Inferior parietal cortex (tissue), 1 donor: ENCODE data around the gene MICU2.
"Not testable (repeated sequence)": the region's sequence is repeated elsewhere in the genome, so short reads cannot be mapped to it uniquely, and the experiment has no call there.

Experiments
- DNase-seq: peaks from one replicate; pipeline ENCODE4 v3.0.0-alpha.2; 2016; ENCODE audit errors: extremely low spot score

Gene MICU2

GRCh38 chr13:21594715-21595545, 9.0 kb downstream of the MICU2 start:
- no peak for DNase-seq

- DNase-seq, result not testable (repeated sequence)
Measured at GRCh38 chr13:21590665-21591456, 13.1 kb downstream of the MICU2 start.

- DNase-seq, result no peak
Measured at GRCh38 chr13:21590231-21590630, 13.7 kb downstream of the MICU2 start.

GRCh38 chr13:21589510-21589909, 14.5 kb downstream of the MICU2 start:
- DNase-seq, result not testable (repeated sequence)

GRCh38 chr13:21588411-21588810, 15.6 kb downstream of the MICU2 start:
- not testable (repeated sequence) for DNase-seq

GRCh38 chr13:21584973-21585592, 18.9 kb downstream of the MICU2 start:
- DNase-seq, result no peak

GRCh38 chr13:21583478-21583877, 20.5 kb downstream of the MICU2 start:
- DNase-seq, result no peak

GRCh38 chr13:21580736-21581135, 23.2 kb downstream of the MICU2 start:
- no peak for DNase-seq

- DNase-seq, result no peak
Measured at GRCh38 chr13:21579754-21580316, 24.1 kb downstream of the MICU2 start.

GRCh38 chr13:21578748-21579147, 25.2 kb downstream of the MICU2 start:
- no peak for DNase-seq

GRCh38 chr13:21576426-21576825, 27.5 kb downstream of the MICU2 start:
- DNase-seq, result no peak

- no peak for DNase-seq
Measured at GRCh38 chr13:21573920-21574712, 29.9 kb downstream of the MICU2 start.

- no peak for DNase-seq
Measured at GRCh38 chr13:21569686-21570085, 34.3 kb downstream of the MICU2 start.

GRCh38 chr13:21568854-21569253, 35.1 kb downstream of the MICU2 start:
- no peak for DNase-seq

GRCh38 chr13:21567714-21568113, 36.3 kb downstream of the MICU2 start:
- DNase-seq, result no peak

GRCh38 chr13:21557995-21558394, 46.0 kb downstream of the MICU2 start:
- DNase-seq, result no peak

GRCh38 chr13:21556051-21556450, 47.9 kb downstream of the MICU2 start:
- no peak for DNase-seq

GRCh38 chr13:21553261-21553660, 50.7 kb downstream of the MICU2 start:
- DNase-seq, result not testable (repeated sequence)

GRCh38 chr13:21550918-21551317, 53.1 kb downstream of the MICU2 start:
- DNase-seq, result no peak

GRCh38 chr13:21549633-21550032, 54.3 kb downstream of the MICU2 start:
- no peak for DNase-seq

GRCh38 chr13:21548577-21548976, 55.4 kb downstream of the MICU2 start:
- DNase-seq, result no peak
